ENCODE results near the gene ANKRD37.

Gene ANKRD37

DNA sequence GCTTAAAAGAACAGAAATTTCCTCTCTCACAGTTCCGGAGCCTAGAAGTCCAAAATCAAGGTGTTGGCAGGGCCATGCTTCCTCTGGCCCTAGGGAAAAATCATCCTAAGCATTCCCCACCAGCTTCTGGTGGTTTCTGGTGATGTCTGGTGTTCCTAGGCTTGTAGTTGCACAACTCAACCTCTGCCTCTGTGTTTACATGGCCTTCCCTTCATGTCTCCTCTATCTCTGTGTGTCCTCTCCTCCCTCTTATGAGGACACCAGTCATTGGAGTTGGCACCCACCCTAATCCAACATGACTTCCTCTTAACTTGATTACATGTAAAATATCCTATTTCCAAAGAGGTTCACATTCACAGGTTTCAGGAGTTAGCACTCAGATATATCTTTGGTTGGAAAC is 16.3 kb upstream of the ANKRD37 start:
- TF ChIP-seq, protein P1, sequence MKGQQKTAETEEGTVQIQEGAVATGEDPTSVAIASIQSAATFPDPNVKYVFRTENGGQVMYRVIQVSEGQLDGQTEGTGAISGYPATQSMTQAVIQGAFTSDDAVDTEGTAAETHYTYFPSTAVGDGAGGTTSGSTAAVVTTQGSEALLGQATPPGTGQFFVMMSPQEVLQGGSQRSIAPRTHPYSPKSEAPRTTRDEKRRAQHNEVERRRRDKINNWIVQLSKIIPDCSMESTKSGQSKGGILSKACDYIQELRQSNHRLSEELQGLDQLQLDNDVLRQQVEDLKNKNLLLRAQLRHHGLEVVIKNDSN (IDR thresholded peaks at IDR 0.05), result no peak
- TF ChIP-seq YY1 (IDR thresholded peaks at IDR 0.05; ENCODE audit: low read depth) (no peak), TCF12 (IDR thresholded peaks at IDR 0.05; ENCODE audit: low read depth) (no peak), EP300 (IDR thresholded peaks at IDR 0.05; ENCODE audit: borderline replicate concordance) (no peak), TEAD4 (IDR thresholded peaks at IDR 0.05) (no peak), CEBPB (IDR thresholded peaks at IDR 0.05) (no peak), ZBTB7A (IDR thresholded peaks at IDR 0.05; ENCODE audit: low read depth) (no peak), NFIC (IDR thresholded peaks at IDR 0.05) (no peak), RAD21 (IDR thresholded peaks at IDR 0.05; ENCODE audit: low read depth) (no peak), CREB1 (IDR thresholded peaks at IDR 0.05; ENCODE audit: low read depth) (no peak), FOXM1 (IDR thresholded peaks at IDR 0.05; ENCODE audit: borderline replicate concordance, low read depth) (no peak)
- TF ChIP-seq, protein P2, sequence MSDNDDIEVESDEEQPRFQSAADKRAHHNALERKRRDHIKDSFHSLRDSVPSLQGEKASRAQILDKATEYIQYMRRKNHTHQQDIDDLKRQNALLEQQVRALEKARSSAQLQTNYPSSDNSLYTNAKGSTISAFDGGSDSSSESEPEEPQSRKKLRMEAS (IDR thresholded peaks at IDR 0.05), result no peak

DNA sequence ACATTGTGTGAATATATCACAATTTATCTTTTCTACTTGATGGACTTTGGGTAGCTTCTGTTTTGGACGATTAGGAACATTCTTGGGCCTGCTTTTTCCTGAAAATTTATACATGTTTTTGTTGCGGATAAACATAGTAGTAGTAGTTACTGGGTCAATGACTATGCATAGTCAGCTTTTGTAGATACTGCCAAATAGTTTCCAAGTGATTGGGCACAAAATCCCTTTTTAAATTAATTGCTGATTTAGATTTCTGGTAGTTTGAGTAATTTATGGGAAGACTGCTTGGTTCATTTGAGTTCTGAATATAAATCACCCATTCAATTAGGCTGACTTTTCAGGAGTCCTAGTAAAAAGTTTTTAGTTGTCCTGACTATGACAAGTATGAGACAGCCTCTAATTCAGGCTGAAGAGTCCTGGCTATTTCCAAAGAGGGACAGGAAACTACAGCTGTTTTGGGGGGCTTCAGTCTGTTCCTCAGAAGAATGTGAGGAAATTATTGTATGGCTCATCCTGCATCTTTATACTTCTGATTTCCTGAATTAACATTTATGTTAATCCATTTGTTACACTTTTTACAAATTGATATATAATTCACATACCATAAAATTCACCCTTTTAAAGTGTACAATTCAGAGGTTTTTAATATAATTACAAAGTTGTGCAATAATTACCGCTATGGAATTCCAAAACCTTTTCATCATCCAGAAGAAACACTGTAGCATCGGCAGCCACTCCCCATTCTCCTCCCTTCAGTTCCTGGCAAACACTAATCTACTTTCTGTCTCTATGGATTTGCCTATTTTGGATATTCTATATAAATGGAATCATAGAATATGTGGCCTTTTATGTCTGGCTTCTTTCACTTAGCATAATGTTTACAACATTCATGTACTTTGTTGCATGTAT is 15.1 kb upstream of the ANKRD37 start:
- TF ChIP-seq NFIC (IDR thresholded peaks at IDR 0.05) (peak; percentile 44), CREB1 (IDR thresholded peaks at IDR 0.05; ENCODE audit: low read depth) (no peak), CEBPB (IDR thresholded peaks at IDR 0.05) (peak; percentile 27; the same call in 1 of the 2 replicates)

DNA sequence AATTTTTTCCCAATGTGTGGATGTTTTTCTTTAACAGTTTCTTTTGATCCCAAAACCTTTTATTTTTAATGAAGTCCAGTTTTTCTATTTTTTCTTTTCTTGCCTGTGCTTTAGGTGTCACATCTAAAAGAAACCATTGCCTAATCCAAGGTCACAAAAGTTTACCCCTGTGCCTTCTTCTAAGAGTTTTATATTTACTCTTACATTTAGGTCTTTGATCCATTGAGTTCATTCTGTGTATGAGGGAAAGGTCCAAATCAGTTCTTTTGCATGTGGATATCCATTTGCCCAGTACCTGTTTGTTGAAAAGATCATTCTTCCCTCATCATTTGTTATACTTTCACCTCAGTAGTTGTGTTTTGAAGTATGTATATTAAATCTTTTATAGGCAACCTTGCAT is 13.9 kb upstream of the ANKRD37 start:
- TF ChIP-seq, protein P3, sequence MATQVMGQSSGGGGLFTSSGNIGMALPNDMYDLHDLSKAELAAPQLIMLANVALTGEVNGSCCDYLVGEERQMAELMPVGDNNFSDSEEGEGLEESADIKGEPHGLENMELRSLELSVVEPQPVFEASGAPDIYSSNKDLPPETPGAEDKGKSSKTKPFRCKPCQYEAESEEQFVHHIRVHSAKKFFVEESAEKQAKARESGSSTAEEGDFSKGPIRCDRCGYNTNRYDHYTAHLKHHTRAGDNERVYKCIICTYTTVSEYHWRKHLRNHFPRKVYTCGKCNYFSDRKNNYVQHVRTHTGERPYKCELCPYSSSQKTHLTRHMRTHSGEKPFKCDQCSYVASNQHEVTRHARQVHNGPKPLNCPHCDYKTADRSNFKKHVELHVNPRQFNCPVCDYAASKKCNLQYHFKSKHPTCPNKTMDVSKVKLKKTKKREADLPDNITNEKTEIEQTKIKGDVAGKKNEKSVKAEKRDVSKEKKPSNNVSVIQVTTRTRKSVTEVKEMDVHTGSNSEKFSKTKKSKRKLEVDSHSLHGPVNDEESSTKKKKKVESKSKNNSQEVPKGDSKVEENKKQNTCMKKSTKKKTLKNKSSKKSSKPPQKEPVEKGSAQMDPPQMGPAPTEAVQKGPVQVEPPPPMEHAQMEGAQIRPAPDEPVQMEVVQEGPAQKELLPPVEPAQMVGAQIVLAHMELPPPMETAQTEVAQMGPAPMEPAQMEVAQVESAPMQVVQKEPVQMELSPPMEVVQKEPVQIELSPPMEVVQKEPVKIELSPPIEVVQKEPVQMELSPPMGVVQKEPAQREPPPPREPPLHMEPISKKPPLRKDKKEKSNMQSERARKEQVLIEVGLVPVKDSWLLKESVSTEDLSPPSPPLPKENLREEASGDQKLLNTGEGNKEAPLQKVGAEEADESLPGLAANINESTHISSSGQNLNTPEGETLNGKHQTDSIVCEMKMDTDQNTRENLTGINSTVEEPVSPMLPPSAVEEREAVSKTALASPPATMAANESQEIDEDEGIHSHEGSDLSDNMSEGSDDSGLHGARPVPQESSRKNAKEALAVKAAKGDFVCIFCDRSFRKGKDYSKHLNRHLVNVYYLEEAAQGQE (IDR thresholded peaks at IDR 0.05; ENCODE audit: low read depth), result no peak
- TF ChIP-seq RAD21 (IDR thresholded peaks at IDR 0.05; ENCODE audit: low read depth), result no peak
- TF ChIP-seq, protein P2 (IDR thresholded peaks at IDR 0.05), result no peak
- TF ChIP-seq EP300 (IDR thresholded peaks at IDR 0.05; ENCODE audit: borderline replicate concordance), result no peak
- no peak for TF ChIP-seq CEBPB (IDR thresholded peaks at IDR 0.05)

DNA sequence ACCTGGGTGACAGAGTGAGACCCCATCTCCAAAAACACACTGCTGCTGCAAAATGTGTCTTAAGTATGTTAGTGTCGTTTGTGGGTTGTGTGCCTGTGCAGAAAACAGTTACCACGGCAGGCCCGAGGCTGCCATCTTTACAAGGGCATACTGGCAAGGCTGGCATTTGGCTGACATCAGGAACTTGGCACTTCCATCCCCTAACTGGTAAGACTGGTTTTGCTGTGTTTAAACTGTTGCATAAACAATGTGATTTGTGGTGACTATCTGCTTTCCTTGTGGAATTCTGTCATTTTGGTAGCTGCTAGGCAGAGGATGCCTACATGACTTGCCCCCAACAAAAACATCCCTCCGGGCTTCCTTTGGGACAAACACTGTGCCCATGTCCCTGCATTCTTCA is 13.2 kb upstream of the ANKRD37 start:
- TF ChIP-seq, protein P2 (IDR thresholded peaks at IDR 0.05), result no peak
- TF ChIP-seq CEBPB (IDR thresholded peaks at IDR 0.05) (peak; percentile 70), CREB1 (IDR thresholded peaks at IDR 0.05; ENCODE audit: low read depth) (no peak), YY1 (IDR thresholded peaks at IDR 0.05; ENCODE audit: low read depth) (peak; percentile 75; the same call in 1 of the 2 replicates), EP300 (IDR thresholded peaks at IDR 0.05; ENCODE audit: borderline replicate concordance) (0 out of 2 replicates have a peak, but pooled peaks have one; percentile 13), TAF1 (IDR thresholded peaks at IDR 0.05; ENCODE audit: low read depth) (no peak), TEAD4 (IDR thresholded peaks at IDR 0.05) (peak; percentile 58; the same call in 1 of the 2 replicates), NFIC (IDR thresholded peaks at IDR 0.05) (peak; percentile 64)

DNA sequence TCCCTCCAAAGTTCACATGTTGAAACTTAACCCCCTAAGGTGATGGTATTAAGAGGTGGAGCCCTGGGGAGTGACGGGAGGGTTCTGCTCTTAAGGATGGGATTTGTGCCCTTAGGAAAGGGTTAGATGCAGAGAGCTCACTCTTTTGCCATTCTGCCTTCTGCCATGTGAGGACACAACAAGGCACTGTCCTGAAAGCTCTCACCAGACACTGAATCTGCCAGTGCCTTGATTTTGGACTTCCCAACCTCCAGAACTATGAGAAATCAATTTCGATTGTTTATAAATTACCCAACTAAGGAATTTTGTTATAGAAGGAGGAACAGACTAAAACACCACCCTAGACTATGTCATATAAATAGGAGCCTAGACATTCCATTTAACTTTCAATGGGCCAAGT is 12.6 kb upstream of the ANKRD37 start:
- TF ChIP-seq CREB1 (IDR thresholded peaks at IDR 0.05; ENCODE audit: low read depth) (no peak), NFIC (IDR thresholded peaks at IDR 0.05) (no peak), ZBTB7A (IDR thresholded peaks at IDR 0.05; ENCODE audit: low read depth) (no peak), YY1 (IDR thresholded peaks at IDR 0.05; ENCODE audit: low read depth) (no peak), TEAD4 (IDR thresholded peaks at IDR 0.05) (no peak), TAF1 (IDR thresholded peaks at IDR 0.05; ENCODE audit: low read depth) (no peak), RAD21 (IDR thresholded peaks at IDR 0.05; ENCODE audit: low read depth) (no peak), EP300 (IDR thresholded peaks at IDR 0.05; ENCODE audit: borderline replicate concordance) (no peak), TCF12 (IDR thresholded peaks at IDR 0.05; ENCODE audit: low read depth) (no peak), CEBPB (IDR thresholded peaks at IDR 0.05) (no peak), EGR1 (IDR thresholded peaks at IDR 0.05) (no peak), FOXM1 (IDR thresholded peaks at IDR 0.05; ENCODE audit: borderline replicate concordance, low read depth) (no peak)
- TF ChIP-seq, protein P1 (IDR thresholded peaks at IDR 0.05), result no peak
- TF ChIP-seq, protein P3 (IDR thresholded peaks at IDR 0.05; ENCODE audit: low read depth), result no peak
- TF ChIP-seq, protein P2 (IDR thresholded peaks at IDR 0.05), result no peak
